Endothelial cell (in vitro differentiated cells): ENCODE measurements around the gene CNTN4. TPM values are rescaled to one million over a fixed set of nuclear protein-coding genes. Genes with fewer than 3 reads are reported as not detected.

Experiments used
- DNase-seq: peaks from one replicate; pipeline ENCODE4 v3.0.0; 2021; ENCODE audit warnings: low spot score
- H3K27ac Mint-ChIP-seq: one replicate; pipeline ENCODE4 v1.8.0; 2021; ENCODE audit warnings: mixed read lengths, inconsistent platforms; ENCODE audit not compliant: unreplicated experiment
- H3K27me3 Mint-ChIP-seq: one replicate; pipeline ENCODE4 v1.8.0; 2021; ENCODE audit warnings: mild to moderate bottlenecking, moderate library complexity, mixed read lengths, inconsistent platforms; ENCODE audit not compliant: unreplicated experiment
- H3K36me3 Mint-ChIP-seq: one replicate; pipeline ENCODE4 v1.8.0; 2021; ENCODE audit warnings: mild to moderate bottlenecking, low read depth, mixed read lengths, inconsistent platforms; ENCODE audit not compliant: unreplicated experiment
- H3K4me1 Mint-ChIP-seq: one replicate; pipeline ENCODE4 v1.8.0; 2021; ENCODE audit warnings: mild to moderate bottlenecking, mixed read lengths, inconsistent platforms; ENCODE audit not compliant: unreplicated experiment
- H3K4me3 Mint-ChIP-seq: one replicate; pipeline ENCODE4 v1.8.0; 2021; ENCODE audit warnings: mild to moderate bottlenecking, mixed read lengths, inconsistent platforms; ENCODE audit not compliant: unreplicated experiment
- H3K9me3 Mint-ChIP-seq: one replicate; pipeline ENCODE4 v1.8.0; 2021; ENCODE audit warnings: mixed read lengths, inconsistent platforms; ENCODE audit not compliant: unreplicated experiment
- total RNA-seq: library from RNA; stranded (reverse); fragmentation: NEBNext Ultra II Directional; extraction: Animal tissue kit (Norgen Biotek cat#: 25700); gene quantifications from one replicate; pipeline ENCODE4 v1.2.1, GENCODE V29; 2021; ENCODE audit not compliant: unreplicated experiment
- TF ChIP-seq, protein P1 (sequence below): fragments of 200-600 bp; sonication (generic); IDR thresholded peaks from one replicate; pipeline ENCODE4 v1.5.0; 2021; ENCODE audit warnings: antibody characterized with exemption; ENCODE audit not compliant: unreplicated experiment

The CNTN4 gene
- total RNA-seq, 1 donor from 2014 or later = not detected

DNA sequence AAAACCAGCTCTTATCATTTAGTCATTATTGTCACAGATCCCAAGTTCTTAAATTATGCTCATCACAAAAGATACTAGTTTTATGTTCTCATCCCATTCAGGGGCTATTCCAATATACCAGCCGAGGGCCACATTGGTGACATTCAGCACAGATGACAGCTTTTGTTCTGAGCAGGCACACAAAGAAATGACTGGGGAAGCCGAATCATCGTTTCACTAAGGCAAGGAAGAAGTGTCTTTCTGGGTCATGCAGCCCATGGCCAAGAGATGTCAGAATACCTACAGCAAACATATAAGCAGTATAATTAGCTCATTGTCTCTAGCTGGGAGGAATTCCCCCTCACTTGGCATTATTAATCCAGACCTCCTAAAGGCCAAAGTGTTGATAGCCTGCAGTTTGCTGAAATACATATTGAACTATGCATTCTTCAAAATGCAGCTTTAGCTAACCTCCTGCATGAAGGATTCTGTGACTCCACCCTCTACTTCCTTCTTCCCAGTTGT is 100.2 kb downstream of the CNTN4 start:
- Mint-ChIP-seq H3K27ac (no peak overlapping the region), H3K4me1 (no peaks in the 10 kb centered on the region), H3K27me3 (peaks cover 2% of the 10 kb centered on the region), H3K9me3 (peaks cover 14% of the 10 kb centered on the region), H3K36me3 (no peaks in the 10 kb centered on the region), H3K4me3 (no peak overlapping the region)
- TF ChIP-seq, protein P1, sequence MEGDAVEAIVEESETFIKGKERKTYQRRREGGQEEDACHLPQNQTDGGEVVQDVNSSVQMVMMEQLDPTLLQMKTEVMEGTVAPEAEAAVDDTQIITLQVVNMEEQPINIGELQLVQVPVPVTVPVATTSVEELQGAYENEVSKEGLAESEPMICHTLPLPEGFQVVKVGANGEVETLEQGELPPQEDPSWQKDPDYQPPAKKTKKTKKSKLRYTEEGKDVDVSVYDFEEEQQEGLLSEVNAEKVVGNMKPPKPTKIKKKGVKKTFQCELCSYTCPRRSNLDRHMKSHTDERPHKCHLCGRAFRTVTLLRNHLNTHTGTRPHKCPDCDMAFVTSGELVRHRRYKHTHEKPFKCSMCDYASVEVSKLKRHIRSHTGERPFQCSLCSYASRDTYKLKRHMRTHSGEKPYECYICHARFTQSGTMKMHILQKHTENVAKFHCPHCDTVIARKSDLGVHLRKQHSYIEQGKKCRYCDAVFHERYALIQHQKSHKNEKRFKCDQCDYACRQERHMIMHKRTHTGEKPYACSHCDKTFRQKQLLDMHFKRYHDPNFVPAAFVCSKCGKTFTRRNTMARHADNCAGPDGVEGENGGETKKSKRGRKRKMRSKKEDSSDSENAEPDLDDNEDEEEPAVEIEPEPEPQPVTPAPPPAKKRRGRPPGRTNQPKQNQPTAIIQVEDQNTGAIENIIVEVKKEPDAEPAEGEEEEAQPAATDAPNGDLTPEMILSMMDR = no peak
- no peak for DNase-seq

DNA sequence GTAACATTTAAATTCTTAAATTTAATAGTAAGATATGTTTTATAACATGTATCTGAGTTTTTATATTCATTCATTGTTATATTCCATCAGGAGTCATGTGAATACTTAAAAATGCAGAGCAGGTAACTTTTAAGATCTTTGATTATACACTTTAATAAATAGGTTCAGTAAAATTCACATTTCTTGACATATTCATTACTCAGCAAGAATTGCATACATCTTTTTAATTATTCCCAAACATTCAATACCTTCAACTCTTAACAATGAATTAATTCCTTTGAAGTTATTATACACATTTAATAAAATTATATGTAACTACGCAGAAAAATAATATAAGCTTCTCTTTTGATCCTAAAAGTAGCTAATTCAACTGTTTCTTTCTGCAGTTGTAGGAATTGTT is 105.4 kb downstream of the CNTN4 start:
- no peak for DNase-seq
- Mint-ChIP-seq H3K36me3 (no peaks in the 10 kb centered on the region), H3K4me3 (no peak overlapping the region), H3K27me3 (no peaks in the 10 kb centered on the region), H3K9me3 (peaks cover 6% of the 10 kb centered on the region), H3K27ac (no peak overlapping the region), H3K4me1 (no peaks in the 10 kb centered on the region)
- TF ChIP-seq, protein P1 = no peak

DNA sequence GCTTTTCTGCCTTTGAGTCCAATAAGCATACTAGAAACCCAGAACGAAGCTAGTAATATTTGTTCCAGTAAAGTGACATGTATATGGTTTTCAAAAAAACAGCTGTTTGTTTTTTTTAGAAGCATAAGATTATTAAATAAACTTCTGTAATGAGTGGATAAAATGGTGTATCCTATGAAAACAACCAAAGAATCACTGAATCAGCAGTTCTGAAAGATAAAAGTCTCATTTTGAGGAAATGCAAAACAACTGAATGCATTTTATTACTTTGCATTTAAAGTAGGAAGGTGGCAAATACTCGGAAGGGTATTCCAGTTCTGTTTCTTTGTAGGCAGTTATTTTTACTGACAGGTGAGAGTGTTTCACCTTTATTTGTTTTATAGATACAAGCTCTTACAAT is 107.0 kb downstream of the CNTN4 start:
- Mint-ChIP-seq H3K36me3 (no peaks in the 10 kb centered on the region), H3K27me3 (no peaks in the 10 kb centered on the region), H3K4me3 (no peak overlapping the region), H3K9me3 (peaks cover 6% of the 10 kb centered on the region), H3K27ac (no peak overlapping the region), H3K4me1 (no peaks in the 10 kb centered on the region)
- TF ChIP-seq, protein P1 = no peak
- DNase-seq = no peak

DNA sequence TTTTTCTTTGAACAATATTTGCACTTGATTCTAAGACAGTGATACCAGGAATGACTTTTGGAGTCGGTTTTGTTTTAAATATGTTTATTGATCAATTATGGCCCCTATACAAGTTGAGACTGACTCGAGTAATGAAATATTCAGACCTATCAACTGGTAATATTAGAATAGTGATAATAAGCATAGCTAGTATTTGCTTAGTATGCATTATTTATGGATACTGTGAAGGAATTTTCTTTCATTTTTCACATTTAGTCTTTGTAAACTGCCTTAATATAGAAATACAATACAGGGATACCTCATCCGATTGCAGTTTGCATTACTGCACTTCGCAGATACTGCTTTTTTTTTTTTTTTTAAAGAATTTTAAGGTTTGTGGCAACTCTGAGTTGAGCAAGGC is 107.9 kb downstream of the CNTN4 start:
- no peaks in the 10 kb centered on the region for H3K36me3 Mint-ChIP-seq
- no peaks in the 10 kb centered on the region for H3K27me3 Mint-ChIP-seq
- TF ChIP-seq, protein P1 = no peak
- no peak overlapping the region for H3K27ac Mint-ChIP-seq
- no peaks in the 10 kb centered on the region for H3K4me1 Mint-ChIP-seq
- DNase-seq = no peak
- peaks cover 6% of the 10 kb centered on the region for H3K9me3 Mint-ChIP-seq
- H3K4me3 Mint-ChIP-seq = no peak overlapping the region

DNA sequence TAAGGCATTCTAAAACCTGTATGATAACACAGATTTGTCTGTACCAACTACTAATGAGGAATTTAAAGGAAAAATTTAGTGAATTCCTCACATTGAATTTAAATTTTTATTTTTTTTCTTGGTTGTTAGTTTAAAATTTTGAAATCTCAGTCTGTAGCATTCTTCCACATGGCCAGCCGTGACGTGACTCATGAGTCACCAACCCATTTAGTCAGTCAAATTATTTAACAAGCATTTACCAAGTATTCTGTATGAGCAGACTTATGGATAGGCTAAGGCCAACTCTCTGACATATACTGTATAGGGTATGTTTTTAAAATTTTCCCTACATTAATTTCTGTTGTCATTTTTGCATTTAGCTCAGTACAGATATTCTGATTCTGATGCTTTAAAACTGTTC is 112.9 kb downstream of the CNTN4 start:
- Mint-ChIP-seq H3K4me1 (no peaks in the 10 kb centered on the region), H3K9me3 (peaks cover 15% of the 10 kb centered on the region), H3K27me3 (no peaks in the 10 kb centered on the region), H3K27ac (no peak overlapping the region), H3K4me3 (no peak overlapping the region), H3K36me3 (no peaks in the 10 kb centered on the region)
- TF ChIP-seq, protein P1 = no peak
- DNase-seq = no peak
